ENCODE measurements around the gene QARS1. TPM values are rescaled to one million over a fixed set of nuclear protein-coding genes. Genes with fewer than 3 reads are reported as not detected.

The QARS1 gene
- total and polyA plus RNA-seq, 2 of the 13 experiments (the other 11 are each of a cell fraction or from before 2014, with no cell fraction given): 307 to 327 TPM

- peak; percentile 79; the same call in 1 of the 2 replicates for TF ChIP-seq ZNF891 (CRISPR knock-in tag; IDR thresholded peaks at IDR 0.05)
- no peak for TF ChIP-seq ZNF644 (CRISPR knock-in tag; IDR thresholded peaks at IDR 0.05; ENCODE audit: low read depth)
- TF ChIP-seq ZNF713 (CRISPR knock-in tag; IDR thresholded peaks at IDR 0.05): no peak
- no peak for TF ChIP-seq U2AF1 (optimal IDR thresholded peaks at IDR 0.05; ENCODE audit: low read depth, low read length)
- TF ChIP-seq ZBTB25 (CRISPR knock-in tag; IDR thresholded peaks at IDR 0.05): peak; percentile 67; the same call in 1 of the 2 replicates
- peak; percentile 74; the same call in 1 of the 2 replicates for TF ChIP-seq SALL2 (CRISPR knock-in tag; IDR thresholded peaks at IDR 0.05)
- peak; percentile 85; the same call in 1 of the 2 replicates for TF ChIP-seq PAX8 (CRISPR knock-in tag; IDR thresholded peaks at IDR 0.05; ENCODE audit: borderline replicate concordance)
- no peak for TF ChIP-seq ZKSCAN5 (CRISPR knock-in tag; IDR thresholded peaks at IDR 0.05)
- peak; percentile 98 for TF ChIP-seq ZFX (CRISPR knock-in tag; IDR thresholded peaks at IDR 0.05; ENCODE audit: low read depth)
- TF ChIP-seq ZNF441 (CRISPR knock-in tag; IDR thresholded peaks at IDR 0.05; ENCODE audit: borderline replicate concordance): peak; percentile 61; the same call in 1 of the 2 replicates
- TF ChIP-seq ZNF276 (CRISPR knock-in tag; IDR thresholded peaks at IDR 0.05; ENCODE audit: low read depth): peak; percentile 96
- TF ChIP-seq GMEB1 (CRISPR knock-in tag; IDR thresholded peaks at IDR 0.05; ENCODE audit: borderline replicate concordance): peak; percentile 71; the same call in 1 of the 2 replicates
- TF ChIP-seq NONO (IDR thresholded peaks at IDR 0.05): no peak
- TF ChIP-seq NONO (CRISPR knock-in tag; conservative IDR thresholded peaks at IDR 0.05): peak; percentile 59; the same call in 1 of the 2 replicates
- TF ChIP-seq ATF3 (CRISPR knock-in tag; IDR thresholded peaks at IDR 0.05): 0 out of 2 replicates have a peak, but pooled peaks have one; percentile 12
- no peak for TF ChIP-seq ZNF33A (CRISPR knock-in tag; IDR thresholded peaks at IDR 0.05; ENCODE audit: borderline replicate concordance)
- no peak for TF ChIP-seq ZMYM3 (CRISPR knock-in tag; IDR thresholded peaks at IDR 0.05)
- peak; percentile 41 for TF ChIP-seq SOX5 (CRISPR knock-in tag; IDR thresholded peaks at IDR 0.05; ENCODE audit: borderline replicate concordance)
- peak; percentile 73; the same call in 1 of the 2 replicates for TF ChIP-seq ZNF383 (CRISPR knock-in tag; IDR thresholded peaks at IDR 0.05; ENCODE audit: borderline replicate concordance)
- TF ChIP-seq CREBL2 (CRISPR knock-in tag; IDR thresholded peaks at IDR 0.05; ENCODE audit: borderline replicate concordance): peak; percentile 76; the same call in 1 of the 2 replicates
- TF ChIP-seq ZIK1 (CRISPR knock-in tag; IDR thresholded peaks at IDR 0.05; ENCODE audit: borderline replicate concordance, low read depth): 0 out of 2 replicates have a peak, but pooled peaks have one; percentile 53
- peak; percentile 92 for TF ChIP-seq KAT8 (CRISPR knock-in tag; IDR thresholded peaks at IDR 0.05)
- peak; percentile 63; the same call in 1 of the 2 replicates for TF ChIP-seq ZNF616 (CRISPR knock-in tag; IDR thresholded peaks at IDR 0.05; ENCODE audit: low read depth)
- 0 out of 2 replicates have a peak, but pooled peaks have one; percentile 18 for TF ChIP-seq ZNF367 (CRISPR knock-in tag; IDR thresholded peaks at IDR 0.05; ENCODE audit: borderline replicate concordance)
Observed at GRCh38 chr3:49104427-49105291, at the start of gene QARS1 (continued).
